Activated CD4-positive, alpha-beta T cell treated with anti-CD3 and anti-CD28 coated beads, Interleukin-2, amount 50 U/mL, for 1 hour (primary cell): Measurements from ENCODE around the gene NUDT5.
"Not testable (repeated sequence)": the region's sequence is repeated elsewhere in the genome, so short reads cannot be mapped to it uniquely, and the experiment has no call there.

Source experiments
- DNase-seq: peaks from one replicate; pipeline ENCODE4 v3.0.0-alpha.2; 2020

Gene NUDT5

DNA sequence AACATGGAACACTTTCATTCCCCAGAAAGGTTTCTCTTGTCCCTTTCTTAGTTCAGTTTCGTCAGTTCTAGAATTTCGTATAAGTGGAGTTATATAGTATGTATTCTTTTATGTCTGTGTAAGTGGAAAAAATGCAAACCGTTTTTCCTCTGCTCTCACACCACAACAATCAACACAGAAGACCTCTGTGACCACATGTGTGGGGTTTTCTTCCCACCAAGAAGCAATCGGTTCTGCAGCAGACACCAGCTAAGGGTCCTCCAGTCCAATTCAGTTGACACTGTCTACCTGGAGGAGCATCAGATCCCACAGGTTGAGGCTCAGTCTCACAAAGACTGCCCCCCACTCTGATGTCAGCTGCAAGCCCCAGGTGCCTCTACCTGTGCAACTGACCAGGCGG lies 6.5 kb upstream of the NUDT5 start:
- no peak for DNase-seq

DNA sequence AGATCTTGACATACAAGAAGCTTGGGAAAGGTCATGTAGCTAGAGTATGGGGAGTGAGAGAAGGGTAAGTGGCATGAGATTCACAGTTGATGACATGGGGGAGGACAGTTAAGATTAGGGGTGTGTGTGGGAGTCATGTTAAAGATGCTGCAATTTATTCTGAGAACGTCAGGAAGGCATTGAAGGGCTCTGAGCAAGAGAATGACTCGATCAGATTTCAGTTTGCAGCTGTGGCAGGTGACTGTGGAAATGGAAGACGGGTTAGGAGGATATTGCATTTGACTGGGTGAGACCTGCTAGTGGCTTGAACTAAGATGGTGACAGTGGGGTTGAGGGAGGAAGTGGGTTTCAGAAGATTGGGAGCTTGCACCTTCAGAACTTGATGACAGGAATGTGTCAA lies 5.9 kb upstream of the NUDT5 start:
- DNase-seq = no peak

GRCh38 chr10:12200850-12201249 lies 5.2 kb upstream of the NUDT5 start:
- DNase-seq = no peak

GRCh38 chr10:12198156-12198555 lies 2.5 kb upstream of the NUDT5 start:
- no peak for DNase-seq

- no peak for DNase-seq
Measured at GRCh38 chr10:12196531-12197211, 980 bp upstream of the NUDT5 start.

DNA sequence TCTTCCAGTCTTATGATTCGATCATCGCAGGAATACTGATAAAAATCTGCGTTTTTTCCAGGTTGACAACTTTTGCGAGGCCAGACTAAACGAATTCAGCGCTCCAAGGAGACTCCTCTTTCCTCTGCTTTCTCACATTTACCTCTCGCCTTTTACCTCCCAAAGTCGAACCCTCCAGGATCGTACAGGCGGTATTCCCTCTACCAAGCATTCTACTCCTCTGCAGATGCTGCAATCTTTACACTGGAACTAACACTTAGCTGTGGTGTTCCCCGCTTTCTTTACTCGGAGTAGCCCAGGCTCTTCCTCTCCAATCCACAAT lies 449 bp downstream of the NUDT5 start:
- no peak for DNase-seq

DNA sequence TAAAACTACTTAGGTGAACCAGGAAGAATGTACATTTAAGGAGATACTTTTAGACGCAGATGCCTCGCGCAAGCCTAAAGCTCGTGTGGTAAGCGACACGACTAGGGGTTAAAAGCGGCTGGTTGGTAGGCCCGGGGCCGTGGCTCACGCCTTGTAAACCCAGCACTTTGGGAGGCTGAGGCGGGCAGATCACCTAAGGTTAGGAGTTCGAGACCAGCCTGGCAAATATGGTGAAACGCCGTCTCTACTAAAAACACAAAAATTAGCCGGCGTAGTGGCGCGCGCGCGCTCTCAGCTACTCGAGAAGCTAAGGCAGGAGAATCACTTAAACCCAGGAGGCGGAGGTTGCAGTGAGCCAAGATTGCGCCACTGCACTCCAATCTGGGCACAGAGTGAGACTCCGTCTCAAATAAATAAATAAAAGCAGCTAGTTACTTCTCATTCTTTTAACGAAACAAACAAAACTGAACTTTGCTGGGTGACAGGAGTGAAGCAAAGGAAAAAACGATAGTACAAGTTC lies 879 bp downstream of the NUDT5 start:
- peak; percentile 27 for DNase-seq

GRCh38 chr10:12193193-12193592 lies 2.5 kb downstream of the NUDT5 start:
- no peak for DNase-seq

GRCh38 chr10:12191715-12192114 lies 4.0 kb downstream of the NUDT5 start:
- DNase-seq = no peak

GRCh38 chr10:12189426-12189825 lies 6.3 kb downstream of the NUDT5 start:
- DNase-seq = no peak

DNA sequence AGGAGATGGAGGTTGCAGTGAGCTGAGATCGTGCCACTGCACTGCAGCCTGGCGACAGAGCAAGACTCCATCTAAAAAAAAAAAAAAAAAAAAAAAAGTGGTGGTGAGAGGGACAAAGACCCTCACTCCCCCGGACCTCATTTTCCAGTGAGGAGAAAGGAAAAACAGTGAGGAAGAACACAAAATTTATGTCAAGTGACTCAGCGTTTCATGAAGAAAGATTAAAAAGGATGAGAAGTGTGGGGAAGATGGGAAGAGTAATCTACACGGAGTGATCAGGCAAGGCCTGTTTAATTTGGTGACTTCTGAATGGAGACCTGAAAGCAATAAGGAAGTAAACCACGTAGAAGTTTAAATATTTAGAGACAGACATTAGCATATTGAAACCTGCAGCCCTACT lies 7.0 kb downstream of the NUDT5 start:
- DNase-seq = no peak

DNA sequence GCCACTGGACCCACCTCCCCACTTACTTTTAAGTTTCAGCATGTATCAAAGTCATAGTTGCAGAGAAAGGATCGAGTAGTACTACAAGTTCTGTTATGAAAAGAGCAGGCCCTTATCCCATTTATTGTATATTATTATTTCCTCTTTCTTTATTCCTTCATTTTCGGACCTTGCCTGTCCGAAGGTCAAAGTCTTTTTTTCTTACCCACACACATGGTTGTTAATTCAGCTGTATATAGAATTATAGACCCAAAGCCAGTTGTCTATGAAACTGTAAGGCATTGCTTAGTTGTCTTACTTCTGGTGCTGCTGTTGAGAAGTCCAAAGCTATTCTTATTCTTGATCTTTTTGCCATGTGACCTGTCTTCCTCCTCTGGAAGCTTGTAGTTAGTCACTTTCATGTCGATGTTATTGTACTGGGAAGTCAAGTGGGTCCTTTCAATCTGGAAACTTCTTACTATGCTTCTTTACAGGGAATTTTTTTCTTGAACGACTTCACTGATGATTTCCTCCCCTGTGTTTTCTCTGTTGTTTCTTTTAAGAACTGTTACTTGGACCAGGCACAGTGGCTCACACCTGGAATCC lies 8.3 kb downstream of the NUDT5 start:
- no peak for DNase-seq

- no peak for DNase-seq
Measured at GRCh38 chr10:12186323-12186722, 9.4 kb downstream of the NUDT5 start.

- no peak for DNase-seq
Measured at GRCh38 chr10:12184165-12184564, 11.5 kb downstream of the NUDT5 start.

- peak; percentile 54 for DNase-seq
Measured at GRCh38 chr10:12181065-12181775, 14.5 kb downstream of the NUDT5 start.

DNA sequence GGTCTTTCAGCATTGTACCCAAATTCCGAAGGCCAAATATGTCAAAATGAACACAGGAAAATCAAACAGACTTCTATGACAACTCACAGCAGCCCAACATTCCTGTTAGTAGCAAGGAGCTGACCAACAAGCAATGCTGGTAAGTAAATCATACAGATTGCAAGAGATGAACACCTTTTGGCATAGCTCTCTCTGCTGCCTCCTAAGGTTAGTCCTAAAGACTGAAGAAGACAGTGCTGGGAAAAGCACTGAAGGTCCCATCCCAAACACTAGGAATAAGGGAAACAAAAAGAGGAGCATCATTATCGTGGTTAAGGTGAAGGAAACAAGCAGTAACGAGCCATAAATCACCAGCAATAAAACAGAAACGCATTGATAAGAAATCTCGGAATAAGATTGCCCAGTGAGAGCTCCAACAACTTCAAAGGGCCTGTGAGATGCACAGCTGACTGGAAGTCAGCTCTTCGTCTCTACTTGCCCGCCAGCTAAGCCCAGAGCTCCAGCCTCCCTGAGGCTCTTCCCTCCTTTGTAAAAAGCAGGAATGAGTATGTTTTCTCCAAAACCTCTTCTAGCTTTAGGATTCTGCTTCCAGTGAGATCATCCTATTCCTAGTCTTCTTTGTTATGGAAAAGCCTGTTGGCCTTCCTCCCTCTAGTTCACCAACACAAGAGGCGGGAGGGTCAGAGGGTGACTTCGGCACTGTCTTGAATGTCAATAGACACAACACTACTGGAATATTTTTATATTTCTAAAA lies 15.3 kb downstream of the NUDT5 start:
- DNase-seq = no peak

GRCh38 chr10:12179606-12180170 lies 16.0 kb downstream of the NUDT5 start:
- DNase-seq = no peak

DNA sequence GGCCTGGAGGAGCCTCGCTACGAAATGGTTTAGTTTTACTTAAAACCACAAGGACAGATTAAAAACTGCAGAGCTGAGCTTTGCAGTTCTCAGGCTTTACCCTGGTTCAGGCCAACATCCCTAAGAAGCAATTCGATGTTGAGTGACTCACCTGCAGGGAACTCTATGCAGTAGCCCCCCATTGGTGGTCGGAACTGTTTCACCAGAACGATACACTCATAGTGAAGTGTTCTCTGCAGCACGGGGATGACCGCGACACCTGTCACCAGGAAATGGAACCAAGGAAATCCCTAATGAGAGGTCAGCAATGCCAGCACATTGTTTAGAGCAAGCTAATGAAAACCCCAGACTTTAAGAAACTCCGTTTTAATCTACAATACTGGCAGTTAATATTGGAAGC lies 18.0 kb downstream of the NUDT5 start:
- no peak for DNase-seq

DNA sequence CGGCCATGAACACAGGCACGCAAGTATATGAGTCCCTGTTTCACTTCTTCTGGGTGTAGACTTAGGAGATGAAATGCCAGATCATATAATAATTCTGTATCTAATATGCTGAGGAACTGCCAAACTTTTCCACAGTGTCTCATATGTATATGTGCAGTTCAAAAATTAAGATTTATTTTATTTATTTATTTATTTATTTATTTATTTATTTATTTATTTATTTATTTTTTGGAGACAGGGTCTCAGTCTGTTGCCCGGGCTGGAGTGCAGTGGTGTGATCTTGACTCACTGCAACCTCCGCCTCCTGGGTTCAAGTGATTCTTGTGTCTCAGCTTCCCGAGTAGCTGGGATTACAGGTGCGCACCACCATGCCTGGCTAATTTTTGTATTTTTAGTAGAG lies 24.2 kb downstream of the NUDT5 start:
- DNase-seq = not testable (repeated sequence)

DNA sequence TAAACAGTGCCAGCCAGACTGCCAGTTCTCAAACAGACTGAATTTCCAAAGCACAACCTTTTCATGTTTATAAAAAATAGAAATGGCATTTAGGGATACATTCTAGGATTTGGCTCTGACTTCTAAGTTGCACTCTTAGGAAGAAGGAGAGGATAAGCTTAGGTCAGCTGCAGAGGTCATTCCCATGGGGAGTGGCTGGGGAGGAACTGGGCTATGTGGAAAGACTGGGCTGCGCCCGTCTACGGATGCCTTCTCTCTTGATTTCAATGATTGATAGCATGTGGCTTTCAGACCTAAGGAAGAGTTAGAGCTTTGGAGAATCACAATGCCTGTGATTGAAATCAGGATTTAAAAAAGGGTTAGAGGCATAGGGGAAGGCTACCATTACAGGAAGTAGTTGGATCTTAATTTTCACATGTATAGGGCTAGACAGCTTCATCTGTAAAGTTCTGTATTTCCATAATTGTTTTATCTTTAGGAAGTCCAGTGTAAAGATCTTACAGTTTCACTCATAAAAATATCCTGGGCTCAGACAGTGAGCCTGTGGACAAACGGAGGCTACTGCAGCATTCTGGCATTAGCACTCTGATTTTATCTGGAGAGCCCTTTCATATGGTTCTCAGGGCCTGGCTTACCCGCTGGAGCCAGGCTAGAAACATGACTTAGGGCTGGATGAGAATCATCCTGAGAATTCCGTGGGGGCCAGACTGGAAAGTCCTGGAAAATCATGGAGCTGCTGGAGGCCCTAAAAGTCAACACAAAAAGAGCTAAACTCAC lies 29.5 kb downstream of the NUDT5 start:
- DNase-seq = no peak

GRCh38 chr10:12165036-12165435 lies 30.7 kb downstream of the NUDT5 start:
- DNase-seq = no peak

DNA sequence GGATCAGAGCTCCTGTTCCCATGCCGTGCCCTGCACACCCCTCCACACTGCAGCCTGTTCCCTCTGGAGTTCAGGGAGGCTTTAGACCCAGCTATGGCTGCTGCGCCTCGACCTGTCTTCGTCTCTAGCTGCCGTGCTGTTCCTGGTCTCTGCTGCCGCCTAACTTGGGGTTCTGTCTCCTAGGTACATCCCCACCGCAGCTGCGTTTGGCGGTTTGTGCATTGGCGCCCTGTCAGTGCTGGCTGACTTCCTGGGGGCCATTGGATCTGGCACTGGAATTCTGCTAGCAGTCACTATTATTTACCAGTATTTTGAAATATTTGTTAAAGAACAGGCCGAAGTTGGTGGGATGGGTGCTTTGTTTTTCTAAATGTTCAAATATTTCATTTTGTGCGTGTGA lies 31.6 kb downstream of the NUDT5 start:
- no peak for DNase-seq
